Measurements from ENCODE around the gene RILP. TPM values are rescaled to one million over a fixed set of nuclear protein-coding genes. Genes with fewer than 3 reads are reported as not detected.
A peak's percentile ranks its signal among the peaks of the same experiment; 100 is the strongest.
"Not testable (repeated sequence)": the region's sequence is repeated elsewhere in the genome, so short reads cannot be mapped to it uniquely, and the experiment has no call there.

The RILP gene
- total RNA-seq, 1 experiment from 2014 or later = 11.6 TPM

DNA sequence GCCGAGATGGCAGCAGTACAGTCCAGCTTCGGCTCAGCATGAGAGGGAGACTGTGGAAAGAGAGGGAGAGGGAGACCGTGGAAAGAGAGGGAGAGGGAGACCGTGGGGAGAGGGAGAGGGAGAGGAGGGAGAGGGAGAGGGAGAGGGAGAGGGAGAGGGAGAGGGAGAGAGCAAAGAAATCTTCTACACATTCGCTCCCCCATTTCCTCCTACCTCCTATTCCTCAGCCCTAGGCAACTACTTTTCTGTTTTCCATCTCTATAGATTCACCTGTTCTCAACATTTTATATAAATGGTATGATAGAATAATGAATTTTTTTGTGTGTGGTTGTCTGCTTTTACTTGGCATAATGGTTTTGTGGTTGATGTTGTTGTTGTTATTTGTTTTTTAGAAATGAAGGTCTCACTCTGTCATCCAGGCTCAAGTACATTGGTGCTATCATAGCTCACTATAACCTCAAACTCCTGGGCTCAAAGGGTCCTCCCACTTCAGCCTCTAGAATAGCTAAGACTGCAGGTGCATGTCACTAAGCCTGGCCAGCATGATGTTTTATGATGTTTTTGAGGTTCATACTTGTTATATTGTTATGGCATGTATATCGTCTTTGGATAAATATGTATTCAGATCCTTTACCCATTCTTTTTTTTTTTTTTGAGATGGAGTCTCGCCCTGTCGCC, 41.0 kb upstream of the RILP start (continued):
- TF ChIP-seq JUND (IDR thresholded peaks at IDR 0.05) (no peak), ZNF274 (IDR thresholded peaks at IDR 0.05; ENCODE audit: low read depth, low read length) (no peak)

DNA sequence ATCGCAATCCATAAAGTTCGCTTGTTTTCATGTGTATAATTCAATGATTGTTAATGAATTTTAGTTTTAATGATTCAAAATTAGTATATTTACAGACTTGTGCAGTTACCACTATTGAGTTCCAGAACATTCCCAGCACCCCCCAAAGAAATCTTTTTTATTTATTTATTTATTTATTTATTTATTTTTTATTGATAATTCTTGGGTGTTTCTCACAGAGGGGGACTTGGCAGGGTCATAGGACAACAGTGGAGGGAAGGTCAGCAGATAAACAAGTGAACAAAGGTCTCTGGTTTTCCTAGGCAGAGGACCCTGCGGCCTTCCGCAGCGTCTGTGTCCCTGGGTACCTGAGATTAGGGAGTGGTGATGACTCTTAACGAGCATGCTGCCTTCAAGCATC, 38.7 kb upstream of the RILP start:
- H3K9me3 ChIP-seq (ENCODE audit: control insufficient read depth in 1 of 2, insufficient read depth in 1 of 2, low read depth in 1 of 2, low read length in 2 of 2); H3K9me2 ChIP-seq (ENCODE audit: insufficient read depth); CTCF ChIA-PET; H3K27ac ChIP-seq (ENCODE audit: low read depth, low read length); ATAC-seq; H4K20me1 ChIP-seq (ENCODE audit: insufficient read depth); RAD21 ChIA-PET (ENCODE audit: low non-redundant PET in 1 of 2, low total read pairs in 2 of 2, uncharacterized antibody in 2 of 2, unreplicated experiment in 2 of 2); POLR2A ChIA-PET; H2AFZ ChIP-seq (ENCODE audit: low read depth, low read length, poor library complexity, severe bottlenecking); DNase-seq (ENCODE audit: low read depth, low spot score); H3K4me2 ChIP-seq (ENCODE audit: low read length); H3K27me3 ChIP-seq (ENCODE audit: insufficient read depth, low read length); H3K4me3 ChIP-seq (replicated peaks in 1 of 2; ENCODE audit: low read depth in 1 of 2, low read length in 2 of 2); BruUV-seq (replicated peaks); intact Hi-C loops (cut with micrococcal nuclease); H3K36me3 ChIP-seq (ENCODE audit: control insufficient read depth in 1 of 2, insufficient read depth in 2 of 2, low read length in 2 of 2); H3K9ac ChIP-seq (ENCODE audit: low read length): not testable (repeated sequence)
- Histone ChIP-seq H3K79me2 (ENCODE audit: insufficient read depth, low read length) (peaks cover 11% of the 10 kb centered on the region), H3K4me1 (ENCODE audit: control insufficient read depth in 1 of 2, insufficient read depth in 2 of 2, low read length in 2 of 2) (peaks cover 14 to 24% of the 10 kb centered on the region in 2 experiments)

GRCh38 chr17:1686086-1686485, 36.4 kb upstream of the RILP start:
- peaks cover 34% of the 10 kb centered on the region for H3K79me2 ChIP-seq (ENCODE audit: insufficient read depth, low read length)
- H3K9me2 ChIP-seq (ENCODE audit: insufficient read depth) = no peaks in the 10 kb centered on the region
- ChIA-PET POLR2A (no interaction called here), RAD21 (ENCODE audit: low non-redundant PET in 1 of 2, low total read pairs in 2 of 2, uncharacterized antibody in 2 of 2, unreplicated experiment in 2 of 2) (no interaction called here), CTCF (no interaction called here)
- peaks cover 8% of the 10 kb centered on the region; the same call in 1 of the 2 replicates for H4K20me1 ChIP-seq (ENCODE audit: insufficient read depth)
- BruUV-seq (replicated peaks) = no TSS peak
- peaks cover 15 to 24% of the 10 kb centered on the region in 2 experiments for H3K36me3 ChIP-seq (ENCODE audit: control insufficient read depth in 1 of 2, insufficient read depth in 2 of 2, low read length in 2 of 2)
- H3K9ac ChIP-seq (ENCODE audit: low read length) = peak overlapping the region; percentile 23; the same call in 1 of the 2 replicates
- no peaks in the 10 kb centered on the region for H3K9me3 ChIP-seq (ENCODE audit: control insufficient read depth in 1 of 2, insufficient read depth in 1 of 2, low read depth in 1 of 2, low read length in 2 of 2)
- TF ChIP-seq FOSL1 (IDR thresholded peaks at IDR 0.05; ENCODE audit: low read depth) (peak; percentile 27; the same call in 1 of the 2 replicates), POLR2AphosphoS5 (IDR thresholded peaks at IDR 0.05; ENCODE audit: low read depth, low read length) (no peak)
- H3K4me3 ChIP-seq (replicated peaks in 1 of 2; ENCODE audit: low read depth in 1 of 2, low read length in 2 of 2) = no peak overlapping the region
- ATAC-seq = no peak
- no peak for DNase-seq (ENCODE audit: low read depth, low spot score)
- no peaks in the 10 kb centered on the region for H3K27me3 ChIP-seq (ENCODE audit: insufficient read depth, low read length)
- H3K27ac ChIP-seq (ENCODE audit: low read depth, low read length) = peak overlapping the region; percentile 15; the same call in 1 of the 2 replicates
- peak overlapping the region; percentile 49 for H2AFZ ChIP-seq (ENCODE audit: low read depth, low read length, poor library complexity, severe bottlenecking)
- peaks cover 16 to 27% of the 10 kb centered on the region in 2 experiments for H3K4me1 ChIP-seq (ENCODE audit: control insufficient read depth in 1 of 2, insufficient read depth in 2 of 2, low read length in 2 of 2)
- intact Hi-C loops (cut with micrococcal nuclease) = no loop called here
- peak overlapping the region; percentile 96 for H3K4me2 ChIP-seq (ENCODE audit: low read length)

Data from HCT116 (cell line).